Amygdala (tissue), 56 donors: ENCODE measurements around the gene HDHD3.

ENCODE experiments used
- DNase-seq, 56 donors: peaks; one replicate each; lab custom pipeline; 2025; lab: John Stamatoyannopoulos, UW

HDHD3 gene

DNA sequence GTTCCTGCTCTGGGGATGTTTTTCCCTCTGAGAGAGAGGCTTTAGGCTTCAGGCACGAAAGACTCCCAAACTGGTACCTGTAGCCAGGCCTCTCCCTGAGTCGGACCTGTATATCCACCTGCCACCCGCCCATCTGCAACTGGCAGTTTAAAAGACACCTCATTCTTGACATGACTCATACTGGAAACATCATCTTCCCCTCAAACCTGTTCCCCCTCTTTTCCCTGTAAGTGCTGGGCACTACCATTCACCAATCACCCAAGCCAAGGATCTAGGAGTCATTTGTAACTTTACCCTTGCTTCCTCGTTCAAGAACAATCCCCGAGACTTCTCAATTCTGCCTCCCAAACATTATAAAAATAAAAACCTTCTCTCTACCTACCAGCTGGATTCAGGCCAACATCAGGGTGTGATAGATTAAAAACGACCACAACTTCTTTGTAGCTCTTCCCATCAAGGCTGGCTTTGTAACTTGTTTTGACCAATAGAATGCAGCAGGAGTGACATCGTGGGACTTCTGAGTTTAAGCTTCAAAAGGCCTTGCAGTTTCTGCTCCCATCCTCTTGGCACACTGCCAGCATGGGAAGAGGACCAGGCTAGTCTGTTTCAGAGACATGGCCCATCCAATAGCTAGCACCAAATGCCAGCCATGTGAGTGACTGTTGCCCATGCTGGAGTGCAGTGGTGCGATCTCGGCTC lies 34.9 kb downstream of the HDHD3 start:
- peak in 4 of 56 donors; percentile 1 to 40 (median 8) for DNase-seq

DNA sequence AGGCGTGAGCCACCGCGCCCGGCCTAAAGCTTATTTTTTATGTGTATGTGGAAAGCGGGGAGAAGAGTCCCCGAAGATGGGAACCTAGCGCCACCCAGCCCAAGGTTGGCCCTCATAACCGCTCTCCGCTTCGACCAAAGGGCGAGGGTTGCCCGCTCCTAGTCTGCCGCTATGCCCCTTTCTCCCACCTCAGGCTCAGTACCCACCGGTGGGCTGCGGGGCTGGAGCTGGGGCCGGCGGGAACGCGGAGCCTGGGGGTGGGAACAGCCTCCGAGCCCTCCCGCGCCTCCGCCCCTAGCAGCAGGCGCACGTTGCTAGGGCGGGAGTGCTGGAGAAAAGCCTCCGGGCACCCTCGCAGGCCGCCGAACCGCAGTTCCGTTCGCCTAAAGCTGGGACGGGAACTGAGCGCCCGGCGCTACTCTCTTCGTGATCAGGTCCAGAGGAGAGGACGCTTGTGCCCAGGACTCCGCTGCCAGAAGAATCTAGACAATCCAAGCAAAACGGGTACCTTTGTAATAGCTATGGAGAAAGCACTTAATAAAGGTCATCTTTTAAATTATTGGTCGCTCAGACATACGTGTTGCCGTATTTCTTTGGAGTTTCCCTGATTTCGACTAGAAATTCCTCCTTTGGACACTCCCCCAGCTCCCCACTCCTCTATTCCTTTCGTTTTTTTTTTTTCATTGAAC lies 36.6 kb downstream of the HDHD3 start, which contains the start of gene WDR31:
Gene WDR31, minus strand, starts transcription at position 265 of the 689 bp plus-strand sequence. CDS start 8,253 bp downstream, outside the sequence.
- peak; percentile 13 to 90 (median 78) for DNase-seq

DNA sequence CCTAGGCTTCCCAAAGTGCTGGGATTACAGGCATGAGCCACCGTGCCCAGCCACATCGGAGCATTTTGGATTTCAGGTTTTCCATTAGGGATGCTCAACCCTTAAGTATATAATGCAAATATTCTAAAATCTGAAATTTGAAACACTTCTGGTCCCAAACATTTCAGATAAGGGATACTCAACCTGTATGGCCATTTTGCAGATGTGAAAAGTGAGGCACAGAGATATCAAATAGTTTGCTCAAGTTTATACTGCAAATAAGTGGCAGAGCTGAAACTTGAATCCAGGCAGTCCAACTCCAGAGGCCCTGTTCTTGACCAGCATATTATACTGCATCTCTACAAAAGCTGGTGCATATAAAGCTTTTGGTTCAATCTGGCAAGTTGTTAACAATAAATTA lies 39.1 kb downstream of the HDHD3 start:
- DNase-seq, result no peak

DNA sequence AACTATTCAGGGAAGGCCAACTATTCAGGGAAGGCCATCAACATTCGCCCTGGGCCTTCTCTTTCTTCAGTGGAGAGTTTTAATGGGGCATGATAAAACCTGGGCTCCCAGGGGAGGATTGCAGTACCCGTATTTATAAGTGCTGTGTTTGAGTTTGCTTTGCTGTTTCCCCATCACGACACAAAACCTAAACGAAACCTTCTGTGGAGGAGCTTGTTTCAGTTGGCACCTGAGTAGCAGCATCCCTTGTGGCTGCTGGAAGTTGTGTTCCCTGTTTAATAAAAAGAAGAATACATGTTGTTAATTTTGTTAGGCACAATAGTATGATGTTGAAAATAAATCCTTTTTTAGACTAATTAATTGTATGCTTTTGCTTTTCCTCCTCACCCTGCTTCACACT lies 45.0 kb downstream of the HDHD3 start:
- DNase-seq, result no peak

DNA sequence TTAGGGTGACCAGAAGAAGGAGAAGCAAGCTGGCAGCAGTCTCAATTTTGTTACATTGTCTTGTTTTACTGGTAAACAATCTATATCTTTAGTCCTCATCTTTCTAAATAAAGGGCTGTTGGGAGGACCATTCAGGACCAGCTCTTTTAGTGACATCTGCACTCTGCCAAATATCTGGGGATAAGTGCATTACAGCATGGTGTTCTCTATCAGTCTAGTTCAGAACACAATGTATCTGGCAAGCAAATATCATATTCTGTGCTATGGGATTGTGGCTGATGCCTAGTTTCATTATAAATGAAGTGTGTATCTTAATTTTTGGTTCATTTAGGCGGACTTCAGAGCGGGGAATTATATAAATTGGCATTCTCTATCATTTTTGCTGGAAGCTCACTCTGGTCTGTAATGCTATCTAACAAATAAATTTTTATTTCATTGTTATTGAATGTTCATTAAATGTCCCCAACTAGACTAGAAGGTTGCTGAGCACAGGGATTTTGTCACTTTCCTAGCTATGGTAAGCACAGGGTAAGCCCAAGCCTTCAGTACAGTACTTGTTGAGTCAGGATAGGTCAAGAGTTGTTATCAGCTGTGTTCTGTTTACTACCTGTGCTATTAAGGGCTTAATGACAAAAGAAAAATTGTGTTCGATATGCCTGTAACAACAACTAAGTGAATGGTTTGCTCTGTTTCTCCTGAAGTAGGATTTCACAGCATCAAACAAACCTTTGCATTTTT lies 48.6 kb downstream of the HDHD3 start:
- no peak for DNase-seq

DNA sequence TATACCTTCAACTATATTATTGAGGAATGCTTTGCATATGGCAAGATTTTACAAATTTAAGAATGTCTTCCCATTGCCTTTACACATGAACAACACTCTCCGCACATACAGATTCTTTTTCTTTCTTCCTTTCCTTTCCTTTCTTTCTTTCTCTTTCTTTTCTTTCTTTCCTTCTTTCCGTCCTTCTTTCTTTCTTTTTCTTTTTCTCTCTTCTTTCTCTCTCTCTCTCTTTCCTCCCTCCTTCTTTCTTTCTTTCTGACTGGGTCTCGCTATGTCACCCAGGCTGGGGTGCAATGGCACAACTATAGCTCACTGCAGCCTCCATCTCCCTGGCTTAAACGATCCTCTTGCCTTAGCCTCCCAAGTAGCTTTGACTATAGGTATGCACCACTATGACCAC lies 50.6 kb downstream of the HDHD3 start:
- DNase-seq, result no peak
